HG03135 (cell line): Measurements from ENCODE around the gene FBXW7.
"Not testable (repeated sequence)": the region's sequence is repeated elsewhere in the genome, so short reads cannot be mapped to it uniquely, and the experiment has no call there.

ENCODE experiments used
- ATAC-seq: cut with Tn5 transposase; IDR thresholded peaks from one replicate; pipeline ENCODE4 v1.9.1; 2021; ENCODE audit warnings: mild to moderate bottlenecking, moderate library complexity; ENCODE audit not compliant: unreplicated experiment

Gene FBXW7

DNA sequence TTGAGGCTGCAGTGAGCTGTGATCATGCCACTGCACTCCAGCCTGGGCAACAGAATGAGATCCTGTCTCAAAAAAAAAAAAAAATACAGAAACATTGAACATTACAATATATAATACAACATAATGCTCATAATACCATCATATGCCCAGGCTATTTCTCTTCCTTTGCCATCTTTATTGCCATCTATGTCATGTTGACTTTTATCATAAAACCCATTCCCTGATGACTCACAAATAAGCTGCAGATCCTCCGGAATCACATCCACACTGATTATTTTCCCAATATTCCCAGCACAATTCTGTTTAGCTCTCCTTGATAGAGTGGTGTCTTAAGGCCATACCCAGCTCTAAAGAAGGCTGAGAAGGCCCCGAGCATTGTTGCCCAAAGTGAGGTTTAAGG, 9.2 kb upstream of the FBXW7 start:
- no peak for ATAC-seq

DNA sequence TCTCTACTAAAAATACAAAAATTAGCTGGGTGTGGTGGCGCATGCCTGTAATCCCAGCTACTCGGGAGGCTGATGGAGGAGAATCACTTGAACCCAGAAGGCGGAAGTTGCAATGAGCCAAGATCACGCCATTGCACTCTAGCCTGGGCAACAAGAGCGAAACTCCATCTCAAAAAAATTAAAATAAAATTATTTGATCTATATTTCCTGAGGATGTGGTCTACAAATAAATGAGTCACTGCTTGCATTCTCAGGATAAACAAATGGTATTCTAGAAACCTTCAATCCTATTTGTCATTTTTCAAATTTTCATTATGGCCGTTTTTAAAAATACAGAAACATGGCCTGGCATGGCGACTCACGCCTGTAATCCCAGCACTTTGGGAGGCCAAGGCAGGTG, 8.6 kb upstream of the FBXW7 start:
- ATAC-seq, result not testable (repeated sequence)

DNA sequence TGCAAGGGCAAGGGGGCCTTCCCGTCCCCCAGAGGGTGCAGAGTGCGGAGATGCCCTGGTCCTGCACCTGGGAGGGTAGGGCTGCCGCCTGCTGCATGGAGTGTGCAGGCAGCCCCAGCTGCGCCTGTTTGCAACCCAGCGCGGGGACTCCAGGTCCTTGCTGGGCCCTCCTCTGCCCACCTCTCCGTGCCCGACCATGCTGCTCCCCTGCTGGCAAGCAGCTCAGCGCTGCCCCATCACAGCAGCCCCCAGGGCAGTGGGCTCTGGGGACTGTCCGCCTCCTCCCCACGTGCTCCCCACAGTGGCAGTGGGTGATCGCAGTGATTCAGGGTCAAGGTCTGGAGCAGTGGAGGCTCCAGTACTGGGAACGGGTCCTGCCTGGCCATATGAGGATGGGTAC, 5.0 kb upstream of the FBXW7 start:
- no peak for ATAC-seq

DNA sequence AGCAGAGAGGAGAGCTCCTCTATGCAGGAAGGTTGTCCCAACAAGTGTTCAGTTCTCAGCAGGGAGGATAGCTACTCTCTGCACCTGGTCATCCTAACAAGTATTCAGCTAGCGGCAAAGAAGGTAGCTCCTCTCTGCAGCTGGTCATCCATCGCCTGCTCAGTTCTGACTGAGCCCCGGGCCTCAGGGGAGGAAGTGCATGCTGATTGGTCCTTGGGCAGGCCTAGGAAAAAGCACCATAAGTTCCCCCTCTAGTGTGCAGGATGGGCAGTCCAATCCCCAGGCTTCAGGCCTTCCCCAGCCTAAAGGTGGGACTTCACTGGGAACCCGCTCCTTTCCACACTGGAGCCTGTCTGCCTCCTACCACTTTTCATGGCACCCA, 4.4 kb upstream of the FBXW7 start:
- no peak for ATAC-seq

DNA sequence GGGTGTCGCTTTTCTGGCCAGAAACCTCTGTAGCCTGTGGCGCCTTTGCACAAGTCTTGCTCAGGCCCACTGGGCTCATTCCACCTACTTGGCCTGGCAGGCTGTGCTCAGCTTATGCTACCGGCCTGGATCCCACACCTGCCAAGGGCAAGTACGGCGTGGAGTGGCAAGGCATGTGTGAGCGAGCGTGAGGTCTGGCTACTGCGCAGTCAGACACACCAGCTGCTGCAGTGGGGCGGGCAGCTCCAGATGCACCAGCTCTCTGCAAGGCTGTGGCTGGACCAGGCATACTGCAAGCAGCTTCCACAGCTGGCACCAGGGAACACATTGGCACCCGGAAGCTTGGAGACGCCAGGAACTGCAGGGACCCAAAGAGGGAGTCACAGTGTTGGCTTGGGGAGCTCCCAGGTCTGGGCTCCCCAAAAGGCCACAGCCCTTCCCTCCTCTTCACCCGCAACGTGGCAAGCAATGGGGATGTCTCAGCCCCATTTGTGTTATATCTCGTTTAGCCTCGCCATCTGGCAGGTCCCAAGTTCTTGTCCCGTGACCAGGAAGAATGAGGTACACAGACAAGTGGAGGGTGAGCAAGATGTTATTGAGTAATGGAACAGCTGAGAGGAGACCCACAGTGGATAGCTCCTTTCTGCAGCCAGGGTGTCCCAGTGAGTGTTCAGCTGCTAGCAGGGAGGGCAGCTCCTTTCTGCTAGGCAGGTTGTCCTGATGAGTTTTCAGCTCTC, 3.8 kb upstream of the FBXW7 start:
- no peak for ATAC-seq

DNA sequence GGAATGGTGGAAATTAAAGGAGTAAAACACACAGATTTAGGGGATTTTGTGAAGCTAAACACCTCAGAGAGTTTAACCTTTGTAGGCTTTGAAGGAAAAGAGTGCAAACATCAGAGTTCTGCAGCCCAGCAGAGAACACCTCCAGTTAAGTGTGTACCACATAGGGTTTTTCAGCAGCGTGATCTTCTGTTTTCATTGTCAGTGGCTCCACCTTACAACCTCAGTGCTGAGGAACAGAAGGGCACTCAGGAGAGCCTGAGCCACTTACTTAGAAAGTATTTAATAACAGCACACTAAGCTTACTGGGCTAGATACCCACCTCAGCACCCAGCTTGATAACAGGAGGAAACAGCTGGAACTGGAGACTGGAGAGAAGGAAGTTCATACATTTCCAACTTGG, 2.0 kb upstream of the FBXW7 start:
- ATAC-seq, result no peak

DNA sequence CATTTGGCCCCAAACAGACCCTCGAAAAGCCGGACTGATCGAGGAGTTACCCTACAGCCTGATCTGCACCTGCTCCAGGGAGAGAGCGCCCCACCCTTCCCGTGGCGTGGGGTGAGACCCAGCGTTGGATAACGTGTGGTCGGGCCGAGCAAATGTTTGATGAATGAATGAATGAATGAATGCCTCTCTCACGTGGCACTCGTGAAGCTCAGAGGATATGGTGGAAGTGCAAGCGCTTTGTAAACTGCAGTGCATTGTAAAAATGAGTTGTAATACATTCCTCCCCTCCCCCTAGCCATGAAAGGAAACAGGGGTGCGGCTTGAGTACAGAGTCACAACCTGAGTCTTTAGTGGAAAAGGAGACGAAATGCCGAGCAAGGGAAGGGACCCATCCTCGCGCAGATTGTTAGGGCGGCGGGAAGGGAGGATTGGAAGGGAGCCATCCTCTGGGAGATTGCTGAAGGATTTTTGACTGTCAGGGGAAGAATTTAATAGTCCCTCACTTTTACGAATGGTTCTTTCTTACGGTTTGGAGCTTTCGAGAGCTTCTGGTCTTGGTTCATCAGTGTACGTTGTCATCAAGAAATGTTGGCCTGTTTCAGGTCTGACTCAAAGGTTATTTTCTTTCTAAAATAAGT, 772 bp upstream of the FBXW7 start:
- peak; percentile 38 for ATAC-seq

DNA sequence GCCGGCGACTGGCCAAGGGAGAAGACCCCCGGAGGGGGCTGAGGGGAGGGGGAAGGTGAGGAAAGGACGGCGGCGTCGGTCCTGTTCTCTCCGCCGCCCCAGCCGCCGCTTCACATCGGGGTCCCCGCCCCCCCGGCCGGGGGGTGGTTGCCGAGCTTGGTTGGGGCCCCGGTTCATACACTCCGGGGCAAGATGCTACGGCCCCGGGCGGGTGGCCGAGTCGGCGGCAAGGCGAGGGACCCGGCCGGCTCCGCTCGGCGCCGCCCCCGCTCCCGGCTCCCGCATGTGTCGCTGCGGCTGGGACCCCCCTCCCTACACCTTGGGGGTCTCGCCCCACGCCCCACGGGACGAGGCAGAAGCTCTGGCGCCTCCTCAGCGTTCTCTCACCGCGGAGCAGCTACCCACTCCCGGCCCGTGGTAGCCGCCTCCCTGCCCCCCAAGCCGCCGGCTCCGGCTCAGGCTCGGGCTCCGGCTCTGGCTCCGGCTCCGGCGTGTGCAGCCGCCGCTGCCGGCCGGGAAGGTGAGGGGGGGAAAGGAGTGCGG, 461 bp downstream of the FBXW7 start:
- peak; percentile 10 for ATAC-seq

DNA sequence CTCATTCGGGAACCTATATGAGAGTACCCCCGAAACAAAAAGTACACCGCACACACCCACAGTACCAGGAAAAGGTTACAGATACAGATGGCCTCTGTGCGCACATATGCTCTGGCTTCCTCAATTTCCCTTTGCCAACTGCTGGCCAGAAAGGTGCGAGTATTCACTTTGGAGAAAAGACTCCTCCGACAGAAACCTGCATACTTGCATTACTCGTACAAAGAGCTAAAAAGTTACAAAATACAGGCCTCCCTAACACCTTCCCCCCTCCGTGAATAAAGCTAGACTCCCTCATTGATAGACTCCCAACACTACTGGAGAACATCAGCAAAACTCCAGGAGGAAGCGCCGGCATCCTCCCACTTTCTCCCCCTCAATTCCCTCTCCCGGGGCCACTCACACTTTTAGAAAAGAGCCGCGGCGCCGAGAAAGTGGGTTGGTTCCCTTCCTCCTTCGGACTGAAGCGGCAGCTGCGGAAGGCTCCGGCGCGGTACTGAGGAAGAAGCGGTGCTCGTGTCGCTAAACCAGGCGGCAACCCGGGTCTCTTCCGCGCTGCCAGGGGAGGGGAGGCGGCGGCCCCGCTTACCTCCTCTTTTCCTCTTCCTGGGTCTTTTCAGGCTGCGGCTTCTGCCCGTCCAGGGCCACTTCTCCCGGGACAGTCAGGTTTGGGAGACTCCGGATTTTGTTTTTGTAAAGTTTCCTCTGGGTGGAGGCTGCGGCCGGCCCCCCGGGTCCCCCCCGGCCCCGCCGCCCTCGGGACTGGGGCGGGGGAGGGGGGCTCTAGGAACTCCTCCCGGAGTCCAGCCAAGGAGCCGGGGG, 1.1 kb downstream of the FBXW7 start:
- ATAC-seq, result no peak

DNA sequence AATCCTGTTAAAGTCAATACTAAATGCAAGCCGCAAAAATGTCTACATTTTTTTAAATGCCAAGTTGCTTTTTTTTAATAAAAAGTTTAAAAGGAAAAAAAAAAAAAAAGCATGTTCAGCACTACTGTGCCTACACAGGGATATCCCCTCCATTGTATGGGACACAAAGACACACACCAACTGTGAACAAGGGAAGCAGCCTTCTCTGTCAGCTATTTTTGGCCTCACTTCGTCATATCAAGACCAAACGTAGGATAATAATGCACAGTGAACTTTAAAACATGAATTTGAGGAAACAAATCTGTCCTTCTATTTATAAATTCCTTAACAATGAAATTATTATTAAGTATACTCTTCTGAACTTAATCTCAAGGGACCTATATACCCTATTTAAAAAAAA, 4.4 kb downstream of the FBXW7 start:
- ATAC-seq, result no peak

DNA sequence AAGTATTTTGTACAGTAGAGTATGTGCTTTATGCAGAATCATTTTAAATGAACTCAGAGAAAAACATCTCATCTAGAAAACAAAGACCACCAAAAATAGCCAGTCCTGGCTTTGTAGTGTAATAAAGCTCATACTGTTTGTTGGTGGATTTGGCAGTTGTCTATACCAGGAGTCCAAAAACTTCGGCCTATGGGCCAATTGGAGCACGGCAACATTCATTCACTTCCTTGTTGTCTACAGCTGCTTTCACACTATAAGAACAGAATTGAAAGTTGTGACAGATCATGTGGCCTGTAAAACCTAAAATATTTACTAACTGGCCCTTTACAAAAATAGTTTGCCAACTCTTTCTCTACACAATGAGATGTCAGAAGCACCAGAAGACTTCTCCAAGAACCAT, 5.3 kb downstream of the FBXW7 start:
- ATAC-seq, result no peak

DNA sequence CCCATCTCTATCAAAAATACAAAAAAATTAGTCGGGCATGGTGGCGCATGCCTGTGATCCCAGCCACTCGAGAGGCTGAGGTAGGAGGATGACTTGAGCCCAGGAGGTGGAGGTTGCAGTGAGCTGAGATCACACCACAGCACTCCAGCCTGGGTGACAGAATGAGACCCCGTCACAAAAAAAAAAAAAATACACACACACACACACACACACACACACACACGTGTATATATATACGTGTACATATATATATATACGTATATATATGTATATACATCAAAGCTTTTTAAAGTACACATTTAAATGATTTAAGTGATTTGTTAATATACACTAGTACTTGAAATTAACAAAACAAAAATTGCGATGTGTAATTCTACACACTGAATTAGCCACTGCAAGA, 6.0 kb downstream of the FBXW7 start:
- no peak for ATAC-seq

DNA sequence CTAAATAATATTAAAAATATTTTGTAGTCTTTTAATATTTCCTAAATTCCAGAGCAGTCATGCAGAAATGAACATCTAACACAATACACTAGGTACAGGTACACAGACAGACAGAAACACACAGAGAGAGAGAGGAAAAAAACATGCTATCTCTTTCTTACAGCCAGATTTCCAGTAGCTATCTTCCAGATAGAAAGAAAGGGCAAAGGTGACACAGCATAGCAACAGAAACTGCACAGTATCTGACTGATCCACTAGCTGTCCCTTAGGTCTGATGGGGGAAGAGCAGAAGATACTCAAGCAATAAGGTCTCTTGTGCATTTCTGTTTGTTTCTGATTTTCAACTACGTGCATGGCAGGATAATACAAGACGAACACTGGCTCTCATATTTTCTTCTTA, 7.8 kb downstream of the FBXW7 start:
- no peak for ATAC-seq

DNA sequence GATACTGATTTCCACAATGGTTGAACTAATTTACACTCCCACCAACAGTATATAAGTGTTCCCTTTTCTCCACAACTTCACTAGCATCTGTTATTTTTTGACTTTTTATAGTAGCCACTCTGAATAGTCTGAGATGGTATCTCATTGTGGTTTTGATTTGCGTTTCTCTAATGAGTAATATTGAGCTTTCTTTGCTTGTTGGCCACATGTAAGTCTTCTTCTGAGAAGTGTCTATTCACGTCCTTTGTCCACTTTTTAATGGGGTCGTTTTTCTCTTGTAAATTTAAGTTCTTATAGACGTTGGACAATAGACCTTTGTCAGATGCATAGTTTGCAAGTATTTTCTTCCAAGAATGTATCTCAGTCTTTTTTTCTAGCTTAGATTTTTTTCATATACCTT, 10.0 kb downstream of the FBXW7 start:
- no peak for ATAC-seq

DNA sequence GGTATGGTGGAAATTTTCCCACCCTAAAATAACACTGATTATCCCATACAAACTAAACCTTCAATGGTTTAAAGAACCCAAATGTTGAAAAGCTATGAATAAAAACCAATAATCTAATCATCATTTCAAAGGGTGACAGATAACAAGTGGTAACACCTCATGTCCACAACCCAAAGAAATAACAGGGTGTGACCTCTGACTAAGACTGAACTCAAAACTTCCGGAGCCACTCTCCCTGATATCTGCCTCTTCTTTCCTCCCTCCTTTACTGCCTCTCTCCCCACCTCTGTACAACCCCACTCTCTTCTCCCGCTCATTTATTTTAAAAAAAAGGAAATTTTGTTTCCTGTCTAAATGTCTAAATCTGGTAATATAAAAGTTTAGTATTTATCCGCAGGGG, 11.5 kb downstream of the FBXW7 start:
- ATAC-seq, result no peak

DNA sequence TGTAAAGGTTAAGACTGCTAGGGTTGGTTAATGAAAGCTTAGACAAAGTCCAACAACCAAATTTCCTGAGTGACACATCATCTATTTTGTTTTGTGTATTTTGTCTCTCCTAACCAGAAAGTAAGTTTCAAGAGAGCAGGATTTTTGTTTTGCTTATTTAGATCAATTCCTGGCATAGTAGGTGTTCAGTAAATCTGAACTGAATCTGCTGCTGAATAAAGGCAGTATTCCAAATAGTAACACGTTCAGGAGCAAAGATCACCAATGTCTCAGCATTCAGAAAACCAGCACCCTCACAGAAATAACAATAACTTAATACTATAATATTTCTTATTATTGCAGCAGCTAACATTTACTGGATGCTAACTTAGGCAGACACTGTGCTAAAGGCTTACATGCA, 12.2 kb downstream of the FBXW7 start:
- no peak for ATAC-seq

DNA sequence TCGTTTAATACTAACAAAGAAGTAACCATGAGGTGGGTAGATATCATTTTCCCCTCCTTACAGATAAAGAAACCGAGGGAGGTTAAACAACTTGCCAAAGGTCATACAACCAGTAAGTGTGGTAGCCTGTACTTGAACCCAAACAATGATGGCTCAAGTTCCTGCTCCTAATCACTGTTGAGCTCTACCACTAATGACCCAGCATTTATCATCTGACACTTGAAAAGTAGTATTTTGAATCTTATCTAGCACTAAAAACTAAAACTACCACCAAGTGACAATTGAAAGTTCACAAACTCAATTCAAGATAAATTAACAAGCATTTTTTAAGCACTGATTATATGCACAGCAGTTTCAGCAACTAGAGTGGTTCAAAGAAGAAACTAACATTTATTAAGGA, 13.1 kb downstream of the FBXW7 start:
- ATAC-seq, result no peak

DNA sequence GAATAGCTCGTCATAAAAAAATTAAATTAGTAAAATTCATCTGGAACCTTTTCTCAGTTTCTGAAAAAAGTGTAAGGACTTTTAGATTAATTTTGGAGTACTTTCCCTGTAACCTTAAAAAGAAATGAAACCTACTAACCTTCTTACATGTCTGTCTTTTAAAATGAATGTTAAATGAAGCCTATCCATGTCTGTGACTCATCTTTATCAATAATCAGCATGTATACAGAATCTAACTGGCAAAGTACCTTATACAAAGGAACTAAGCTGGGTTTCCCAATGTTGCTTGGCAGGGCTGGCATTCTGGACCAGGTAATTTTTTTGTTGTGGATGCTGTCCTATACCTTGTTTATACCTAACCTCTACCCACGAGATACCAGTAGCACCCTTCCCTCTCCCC, 13.6 kb downstream of the FBXW7 start:
- ATAC-seq, result no peak

DNA sequence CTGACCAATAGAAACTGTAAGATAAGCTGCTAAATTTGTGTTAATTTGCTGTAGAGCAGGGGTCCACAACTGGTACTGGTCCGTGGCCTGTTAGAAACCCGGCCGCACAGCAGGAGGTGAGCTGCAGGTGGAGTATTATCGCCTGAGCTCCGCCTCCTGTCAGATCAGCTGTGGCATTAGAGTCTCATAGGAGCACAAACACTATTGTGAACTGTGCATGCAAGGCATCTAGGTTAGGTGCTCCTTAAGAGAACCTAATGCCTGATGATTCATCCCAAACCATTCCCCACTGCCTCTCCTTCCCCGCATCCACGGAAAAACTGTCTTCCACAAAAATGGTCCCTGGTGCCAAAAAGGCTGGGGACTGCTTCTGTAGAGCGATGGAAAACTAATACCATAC, 19.7 kb downstream of the FBXW7 start:
- no peak for ATAC-seq

DNA sequence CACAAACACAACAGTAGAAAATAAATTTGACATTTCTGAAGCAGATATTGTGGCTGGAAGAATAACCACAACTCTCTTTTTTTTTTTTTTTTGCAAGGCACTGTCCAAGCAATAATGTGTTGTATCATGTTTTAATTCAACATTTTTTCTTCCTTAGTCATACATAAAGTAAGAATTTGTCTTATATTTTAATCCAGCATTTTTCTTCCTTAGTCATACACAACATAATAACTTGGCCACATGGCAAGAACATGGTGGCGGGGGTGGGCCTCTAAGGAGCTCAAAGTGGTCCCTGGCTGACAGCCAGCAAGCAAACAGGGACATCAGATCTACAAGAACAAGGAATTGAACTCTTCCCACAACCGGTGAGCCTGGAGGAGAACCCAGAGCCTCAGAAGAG, 20.2 kb downstream of the FBXW7 start:
- ATAC-seq, result no peak

DNA sequence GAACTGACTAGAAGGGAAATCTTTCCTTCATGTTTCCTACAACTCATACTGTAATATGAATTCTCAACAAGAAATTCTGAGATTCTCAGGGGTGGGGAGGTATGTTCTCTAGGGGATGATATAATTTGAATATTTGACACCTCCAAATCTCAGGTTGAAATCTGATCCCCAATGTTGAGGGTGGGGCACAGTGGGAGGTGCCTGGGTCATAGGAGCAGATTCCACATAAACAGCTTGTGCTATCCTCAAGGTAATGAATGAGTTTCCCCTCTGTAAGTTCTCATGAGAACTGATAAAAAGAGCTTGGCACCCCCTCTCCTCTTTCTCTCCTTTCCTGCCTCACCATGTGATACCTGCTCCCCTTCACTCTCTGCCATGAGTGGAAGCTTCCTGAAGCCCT, 21.5 kb downstream of the FBXW7 start:
- ATAC-seq, result no peak

DNA sequence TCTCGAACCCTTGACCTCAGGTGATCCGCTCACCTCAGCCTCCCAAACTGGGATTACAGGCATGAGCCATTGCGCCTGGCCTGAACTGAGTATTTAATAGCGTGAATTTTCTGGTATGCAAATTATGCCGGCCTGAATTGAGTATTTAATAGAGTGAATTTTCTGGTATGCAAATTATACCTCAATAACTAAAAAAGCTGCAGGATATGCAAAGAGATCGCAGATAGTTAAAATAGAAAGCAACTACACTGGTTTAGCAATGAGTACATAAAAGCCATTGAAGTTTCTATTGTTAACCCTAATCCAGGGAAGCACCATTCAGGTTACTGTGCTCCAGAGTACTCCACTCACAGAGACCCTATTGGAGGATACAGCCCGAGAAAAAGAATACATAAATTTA, 22.8 kb downstream of the FBXW7 start:
- no peak for ATAC-seq
